HG03025 (cell line): Measurements from ENCODE around the gene WNT3A.

Experiments used
- ATAC-seq: cut with Tn5 transposase; IDR thresholded peaks from one replicate; pipeline ENCODE4 v1.9.1; 2021; ENCODE audit warnings: mild to moderate bottlenecking, moderate library complexity; ENCODE audit not compliant: unreplicated experiment, low FRiP score

WNT3A gene

DNA sequence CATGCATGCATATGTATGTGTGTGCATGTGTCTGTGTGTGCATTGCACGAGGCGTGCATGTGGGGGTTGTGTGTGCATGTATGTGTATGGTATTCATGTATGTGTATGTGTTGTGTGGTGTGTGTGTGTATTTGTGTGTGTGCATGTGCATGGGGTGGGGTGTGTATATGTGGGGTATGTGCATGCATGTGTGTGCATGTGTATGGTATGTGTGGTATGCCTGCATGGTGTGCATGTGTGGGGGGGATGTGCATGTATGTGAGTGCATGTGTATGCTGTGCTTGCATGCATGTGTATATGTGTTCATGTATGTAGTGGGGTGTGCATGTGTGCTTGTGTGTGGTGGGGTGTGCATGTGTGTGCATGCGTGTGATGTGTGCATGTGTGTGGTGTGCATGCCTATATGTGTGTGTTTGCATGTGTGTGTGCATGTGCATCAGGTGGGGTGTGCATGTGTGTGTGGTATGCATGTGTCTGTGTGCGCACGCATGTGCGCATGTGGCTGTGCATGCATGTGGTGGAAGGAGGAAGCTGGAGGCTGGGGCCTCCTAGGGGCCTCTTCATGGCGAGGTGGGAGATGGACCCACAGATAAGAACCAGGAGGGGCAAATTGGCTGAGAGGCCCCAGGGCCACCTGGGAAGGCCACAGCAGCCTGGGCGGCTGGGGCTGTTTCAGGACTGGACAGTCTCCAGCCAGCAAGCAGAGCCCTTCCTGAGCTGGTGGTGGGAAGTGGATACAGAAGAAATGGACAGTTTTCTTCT, 39.8 kb downstream of the WNT3A start:
- no peak for ATAC-seq

DNA sequence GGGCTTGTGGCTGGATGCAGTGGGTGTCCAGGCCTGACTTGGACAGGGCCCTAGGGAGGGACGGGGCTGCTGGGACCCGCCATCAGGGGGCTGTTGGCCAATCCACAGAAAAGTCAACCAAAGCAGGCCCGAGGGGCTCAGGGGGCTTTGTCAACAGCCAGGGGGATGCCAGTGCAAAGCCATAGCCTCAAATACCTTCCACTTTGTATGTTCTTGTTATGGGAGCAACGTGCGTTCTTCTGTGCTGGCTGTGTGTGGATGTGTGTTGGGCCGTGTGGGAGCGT, 40.3 kb downstream of the WNT3A start:
- ATAC-seq, result no peak

DNA sequence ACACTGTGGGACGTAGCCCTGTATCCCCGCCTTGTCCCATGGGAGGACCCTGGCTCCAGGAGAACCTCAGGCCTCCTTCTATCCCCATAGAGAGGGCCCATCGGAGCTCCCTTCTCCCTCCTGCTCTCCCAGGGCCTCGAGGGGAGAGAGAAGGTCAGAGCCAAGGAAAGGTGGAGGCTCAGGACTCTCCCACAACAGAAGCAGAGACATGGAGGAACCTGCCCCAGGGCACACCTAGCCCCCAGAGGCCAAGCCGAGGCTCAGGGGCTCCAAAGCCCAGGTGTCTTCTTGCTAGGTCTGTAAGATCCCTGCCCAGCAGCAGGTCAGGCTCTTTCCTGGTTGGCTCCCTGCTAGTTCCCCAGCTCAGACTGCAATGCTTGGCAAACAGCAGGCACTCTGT, 41.3 kb downstream of the WNT3A start:
- ATAC-seq, result no peak

DNA sequence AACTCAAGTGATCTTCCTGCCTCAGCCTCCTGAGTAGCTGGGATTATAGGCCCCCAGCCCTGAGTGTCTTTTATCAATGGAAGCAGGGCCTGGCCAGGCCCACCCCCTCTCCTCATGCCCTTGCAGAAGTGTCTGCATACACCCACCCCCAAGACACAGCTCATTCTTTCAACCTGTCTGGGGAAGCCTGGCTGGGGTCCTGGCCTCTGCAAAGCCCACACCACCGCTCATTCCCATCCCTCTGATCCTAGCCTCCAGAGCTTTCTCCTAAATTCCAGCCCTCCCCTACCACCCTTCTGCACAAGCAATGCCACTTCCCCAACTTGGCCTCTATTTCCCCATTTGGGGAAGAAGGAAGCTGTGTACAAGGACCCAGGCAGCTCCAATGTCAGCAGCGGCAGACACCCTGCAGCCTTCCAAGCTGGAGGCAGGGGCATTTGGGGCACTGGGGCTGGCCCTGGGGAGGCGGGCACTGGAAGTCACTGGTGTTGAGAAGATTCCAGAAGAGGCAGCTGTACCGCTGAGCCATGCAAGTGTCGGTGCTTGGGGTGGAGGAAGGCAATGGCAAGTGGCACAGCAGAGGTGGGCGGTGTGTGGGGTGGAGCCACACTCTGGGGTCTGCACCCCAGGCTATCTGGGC, 42.0 kb downstream of the WNT3A start:
- no peak for ATAC-seq

DNA sequence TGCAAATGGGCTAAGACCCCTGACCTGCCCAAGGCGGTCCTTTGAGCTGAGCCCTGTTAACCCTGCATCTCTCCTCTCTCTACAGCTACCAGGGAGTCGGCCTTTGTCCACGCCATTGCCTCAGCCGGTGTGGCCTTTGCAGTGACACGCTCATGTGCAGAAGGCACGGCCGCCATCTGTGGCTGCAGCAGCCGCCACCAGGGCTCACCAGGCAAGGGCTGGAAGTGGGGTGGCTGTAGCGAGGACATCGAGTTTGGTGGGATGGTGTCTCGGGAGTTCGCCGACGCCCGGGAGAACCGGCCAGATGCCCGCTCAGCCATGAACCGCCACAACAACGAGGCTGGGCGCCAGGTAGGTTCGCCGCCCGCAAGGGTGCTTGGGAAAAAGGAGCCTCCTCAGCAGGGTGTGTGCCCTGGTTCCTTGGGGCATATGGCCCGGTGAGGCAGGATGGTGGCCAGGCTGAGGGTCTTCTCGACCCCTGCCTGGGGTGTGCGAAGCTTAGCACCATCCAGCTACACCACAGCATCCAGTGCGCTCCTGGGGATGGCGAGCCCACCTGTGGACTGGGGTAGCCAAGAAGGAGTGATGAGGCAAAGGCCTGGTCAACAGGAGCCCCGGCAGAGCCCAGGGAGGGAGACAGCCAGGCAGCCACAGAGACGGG, 43.9 kb downstream of the WNT3A start:
- no peak for ATAC-seq

DNA sequence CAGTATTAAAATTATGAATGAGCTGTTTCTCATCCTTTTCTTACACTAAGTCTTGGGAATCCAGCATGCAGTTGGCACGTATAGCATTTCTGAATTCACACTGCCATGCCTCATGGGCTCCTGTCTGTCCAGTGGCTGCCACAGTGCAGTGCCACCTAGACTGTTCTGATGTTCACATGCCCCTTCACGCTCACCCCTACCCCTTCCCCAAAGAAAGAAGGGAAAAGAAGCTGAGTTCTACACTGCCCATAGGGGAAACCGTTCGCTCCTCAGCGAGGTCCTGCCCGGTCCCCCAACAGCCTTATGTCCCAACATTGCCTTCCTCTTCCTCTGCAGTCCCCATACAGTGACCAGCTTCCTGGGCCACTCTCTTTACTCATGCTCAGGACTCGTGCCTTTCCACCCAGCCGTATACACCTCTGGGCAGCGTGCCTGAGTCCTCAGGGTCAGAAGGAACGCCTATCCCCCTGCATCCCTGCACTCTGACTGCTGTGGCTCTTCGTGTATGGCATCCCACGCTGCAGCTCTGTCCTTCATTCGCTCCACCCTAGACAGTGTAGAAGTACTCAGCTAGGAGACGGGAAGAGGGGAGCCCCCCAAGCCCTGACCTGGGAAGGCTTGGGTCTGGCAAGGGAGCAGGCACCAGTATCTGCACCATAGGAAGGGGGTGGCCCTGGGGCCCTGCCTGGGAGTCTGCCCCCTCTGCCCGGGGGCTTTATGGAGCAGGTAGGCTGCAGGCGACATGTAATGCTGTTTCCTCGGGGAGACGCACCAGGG, 51.6 kb downstream of the WNT3A start:
- no peak for ATAC-seq

DNA sequence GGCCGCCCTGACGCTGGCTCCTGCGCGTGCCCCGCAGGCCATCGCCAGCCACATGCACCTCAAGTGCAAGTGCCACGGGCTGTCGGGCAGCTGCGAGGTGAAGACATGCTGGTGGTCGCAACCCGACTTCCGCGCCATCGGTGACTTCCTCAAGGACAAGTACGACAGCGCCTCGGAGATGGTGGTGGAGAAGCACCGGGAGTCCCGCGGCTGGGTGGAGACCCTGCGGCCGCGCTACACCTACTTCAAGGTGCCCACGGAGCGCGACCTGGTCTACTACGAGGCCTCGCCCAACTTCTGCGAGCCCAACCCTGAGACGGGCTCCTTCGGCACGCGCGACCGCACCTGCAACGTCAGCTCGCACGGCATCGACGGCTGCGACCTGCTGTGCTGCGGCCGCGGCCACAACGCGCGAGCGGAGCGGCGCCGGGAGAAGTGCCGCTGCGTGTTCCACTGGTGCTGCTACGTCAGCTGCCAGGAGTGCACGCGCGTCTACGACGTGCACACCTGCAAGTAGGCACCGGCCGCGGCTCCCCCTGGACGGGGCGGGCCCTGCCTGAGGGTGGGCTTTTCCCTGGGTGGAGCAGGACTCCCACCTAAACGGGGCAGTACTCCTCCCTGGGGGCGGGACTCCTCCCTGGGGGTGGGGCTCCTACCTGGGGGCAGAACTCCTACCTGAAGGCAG, 52.3 kb downstream of the WNT3A start:
- ATAC-seq, result no peak

DNA sequence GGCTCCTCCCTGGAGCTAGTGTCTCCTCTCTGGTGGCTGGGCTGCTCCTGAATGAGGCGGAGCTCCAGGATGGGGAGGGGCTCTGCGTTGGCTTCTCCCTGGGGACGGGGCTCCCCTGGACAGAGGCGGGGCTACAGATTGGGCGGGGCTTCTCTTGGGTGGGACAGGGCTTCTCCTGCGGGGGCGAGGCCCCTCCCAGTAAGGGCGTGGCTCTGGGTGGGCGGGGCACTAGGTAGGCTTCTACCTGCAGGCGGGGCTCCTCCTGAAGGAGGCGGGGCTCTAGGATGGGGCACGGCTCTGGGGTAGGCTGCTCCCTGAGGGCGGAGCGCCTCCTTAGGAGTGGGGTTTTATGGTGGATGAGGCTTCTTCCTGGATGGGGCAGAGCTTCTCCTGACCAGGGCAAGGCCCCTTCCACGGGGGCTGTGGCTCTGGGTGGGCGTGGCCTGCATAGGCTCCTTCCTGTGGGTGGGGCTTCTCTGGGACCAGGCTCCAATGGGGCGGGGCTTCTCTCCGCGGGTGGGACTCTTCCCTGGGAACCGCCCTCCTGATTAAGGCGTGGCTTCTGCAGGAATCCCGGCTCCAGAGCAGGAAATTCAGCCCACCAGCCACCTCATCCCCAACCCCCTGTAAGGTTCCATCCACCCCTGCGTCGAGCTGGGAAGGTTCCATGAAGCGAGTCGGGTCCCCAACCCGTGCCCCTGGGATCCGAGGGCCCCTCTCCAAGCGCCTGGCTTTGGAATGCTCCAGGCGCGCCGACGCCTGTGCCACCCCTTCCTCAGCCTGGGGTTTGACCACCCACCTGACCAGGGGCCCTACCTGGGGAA, 53.0 kb downstream of the WNT3A start:
- no peak for ATAC-seq

DNA sequence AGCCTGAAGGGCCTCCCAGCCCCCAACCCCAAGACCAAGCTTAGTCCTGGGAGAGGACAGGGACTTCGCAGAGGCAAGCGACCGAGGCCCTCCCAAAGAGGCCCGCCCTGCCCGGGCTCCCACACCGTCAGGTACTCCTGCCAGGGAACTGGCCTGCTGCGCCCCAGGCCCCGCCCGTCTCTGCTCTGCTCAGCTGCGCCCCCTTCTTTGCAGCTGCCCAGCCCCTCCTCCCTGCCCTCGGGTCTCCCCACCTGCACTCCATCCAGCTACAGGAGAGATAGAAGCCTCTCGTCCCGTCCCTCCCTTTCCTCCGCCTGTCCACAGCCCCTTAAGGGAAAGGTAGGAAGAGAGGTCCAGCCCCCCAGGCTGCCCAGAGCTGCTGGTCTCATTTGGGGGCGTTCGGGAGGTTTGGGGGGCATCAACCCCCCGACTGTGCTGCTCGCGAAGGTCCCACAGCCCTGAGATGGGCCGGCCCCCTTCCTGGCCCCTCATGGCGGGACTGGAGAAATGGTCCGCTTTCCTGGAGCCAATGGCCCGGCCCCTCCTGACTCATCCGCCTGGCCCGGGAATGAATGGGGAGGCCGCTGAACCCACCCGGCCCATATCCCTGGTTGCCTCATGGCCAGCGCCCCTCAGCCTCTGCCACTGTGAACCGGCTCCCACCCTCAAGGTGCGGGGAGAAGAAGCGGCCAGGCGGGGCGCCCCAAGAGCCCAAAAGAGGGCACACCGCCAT, 53.8 kb downstream of the WNT3A start:
- ATAC-seq, result no peak

DNA sequence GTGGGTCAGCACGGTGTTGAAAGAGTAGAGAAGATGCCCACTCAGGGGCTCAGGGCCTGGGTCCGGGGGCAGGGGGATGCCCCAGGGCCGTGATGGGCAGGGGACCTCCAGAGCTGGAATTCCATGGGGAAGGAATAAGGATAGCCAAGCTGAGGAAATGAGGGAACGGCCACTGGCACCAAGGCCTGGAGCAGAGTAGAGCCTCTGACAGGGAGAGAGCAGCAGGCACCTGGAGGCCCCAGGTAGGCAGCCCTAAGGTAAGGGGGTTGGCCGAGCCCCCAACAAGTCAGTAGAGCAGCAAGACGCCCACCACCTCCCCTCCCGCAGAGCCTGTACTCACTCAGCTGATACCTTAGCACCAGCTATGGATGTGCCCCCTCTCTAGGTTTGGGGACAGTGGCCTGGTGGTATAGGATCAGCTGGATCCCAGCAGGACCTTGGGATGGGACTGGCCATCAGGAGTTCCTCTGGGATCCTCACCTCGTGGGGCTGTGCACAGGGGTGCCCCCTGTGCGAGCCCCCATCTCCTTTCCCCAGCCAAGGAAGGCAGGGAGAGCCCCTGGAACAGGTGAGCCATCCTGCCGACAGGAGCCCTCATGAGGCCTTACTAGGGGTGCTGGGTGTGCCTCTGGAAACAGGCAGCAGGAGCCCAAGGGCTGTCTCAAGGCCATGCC, 54.8 kb downstream of the WNT3A start:
- ATAC-seq, result no peak

DNA sequence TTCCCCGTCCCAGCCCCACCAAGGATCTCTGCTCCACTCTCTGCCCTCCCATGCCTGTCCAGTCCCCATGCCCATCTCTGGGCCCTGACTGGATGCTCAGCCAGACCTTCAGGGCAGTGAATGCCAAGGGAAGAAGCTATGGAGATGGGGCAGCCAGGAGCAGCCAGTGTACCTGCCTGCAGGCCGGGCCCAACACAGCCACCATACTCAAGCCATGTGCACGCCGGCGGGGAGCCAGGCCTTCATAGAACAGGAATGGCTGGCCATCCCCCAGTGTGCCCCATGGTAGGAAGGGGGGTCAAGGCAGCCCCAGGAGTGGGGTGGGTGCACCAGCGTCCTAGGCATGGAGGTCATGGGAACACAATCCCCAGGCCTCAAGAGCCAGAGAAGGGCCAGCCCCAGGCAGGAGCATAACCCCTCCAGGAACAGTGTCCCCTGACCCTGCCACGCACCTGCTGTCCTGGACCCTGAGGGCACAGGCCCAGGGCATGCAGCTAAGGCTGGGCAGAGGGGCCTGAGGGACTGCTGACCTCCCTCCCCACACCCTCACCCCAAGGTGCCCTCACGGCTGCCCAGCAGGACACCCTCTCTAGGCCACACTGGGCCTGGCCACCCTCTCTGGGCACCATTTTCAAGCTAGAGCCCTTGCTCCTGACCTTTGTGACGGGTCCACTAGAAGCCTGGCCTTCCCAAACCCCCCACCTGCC, 55.4 kb downstream of the WNT3A start:
- no peak for ATAC-seq

DNA sequence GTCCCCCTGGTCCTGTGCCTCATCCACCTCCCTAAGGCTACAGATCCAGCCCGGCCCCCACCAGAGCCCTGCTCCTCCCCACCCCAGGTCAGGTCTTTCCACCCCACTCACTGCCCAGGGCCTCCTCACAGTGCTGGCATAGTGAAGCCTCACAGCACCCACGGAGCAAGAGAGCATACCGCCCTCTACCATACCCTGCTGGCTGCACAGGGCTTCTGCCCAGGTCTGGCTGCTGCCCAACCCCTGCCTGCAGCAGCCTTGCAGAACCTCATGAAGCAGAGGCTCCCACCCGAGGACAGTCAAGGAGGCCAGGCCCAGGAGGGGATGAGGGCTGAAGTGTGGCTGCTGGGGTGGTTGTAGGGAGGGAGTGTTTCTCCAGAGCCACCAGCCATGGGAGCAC, 56.0 kb downstream of the WNT3A start:
- ATAC-seq, result no peak

DNA sequence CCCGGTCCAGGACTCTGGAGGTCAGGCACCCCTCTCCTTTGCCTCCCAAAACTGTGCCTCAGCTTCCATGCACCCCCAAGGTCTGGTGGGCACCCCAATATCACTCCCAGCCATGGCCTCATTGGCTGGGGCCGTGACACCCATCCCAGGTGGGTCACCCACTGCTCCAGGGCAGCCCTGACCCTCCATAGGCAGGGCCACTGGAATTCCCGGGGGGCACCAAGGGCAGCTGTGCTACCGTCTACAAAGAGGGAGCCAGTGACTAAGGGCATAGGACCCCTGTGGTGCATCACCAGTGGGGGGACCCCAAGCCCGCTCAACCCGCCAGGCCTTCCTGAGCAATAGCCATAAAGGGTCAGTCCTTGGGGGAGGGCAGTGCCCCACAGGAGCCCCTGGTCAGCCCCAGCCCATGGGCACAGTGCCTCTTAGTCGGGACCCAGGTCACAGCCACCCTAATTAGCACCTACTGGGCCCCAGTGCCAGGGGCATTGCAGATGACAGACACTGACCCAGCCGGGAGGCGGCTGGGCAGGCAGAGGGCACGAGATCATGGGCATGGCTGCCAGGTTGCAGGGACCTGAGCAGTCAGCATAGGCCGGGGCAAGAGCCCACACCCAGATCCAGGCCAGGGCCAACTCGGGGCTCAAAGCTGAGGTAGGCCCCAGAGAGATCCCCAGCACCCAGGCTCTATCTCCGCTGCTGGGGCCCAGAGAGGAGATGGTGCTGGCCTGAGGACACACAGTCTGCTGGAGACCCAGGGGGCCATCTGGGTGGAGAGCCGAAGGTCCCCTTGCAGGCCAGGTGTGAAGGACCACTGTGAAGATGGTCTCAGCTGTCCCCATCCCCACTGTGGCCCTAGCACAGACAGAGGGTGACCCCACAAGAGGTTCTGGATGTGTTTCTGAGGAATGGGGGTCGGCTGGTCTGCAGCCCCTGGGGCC, 56.7 kb downstream of the WNT3A start:
- no peak for ATAC-seq

DNA sequence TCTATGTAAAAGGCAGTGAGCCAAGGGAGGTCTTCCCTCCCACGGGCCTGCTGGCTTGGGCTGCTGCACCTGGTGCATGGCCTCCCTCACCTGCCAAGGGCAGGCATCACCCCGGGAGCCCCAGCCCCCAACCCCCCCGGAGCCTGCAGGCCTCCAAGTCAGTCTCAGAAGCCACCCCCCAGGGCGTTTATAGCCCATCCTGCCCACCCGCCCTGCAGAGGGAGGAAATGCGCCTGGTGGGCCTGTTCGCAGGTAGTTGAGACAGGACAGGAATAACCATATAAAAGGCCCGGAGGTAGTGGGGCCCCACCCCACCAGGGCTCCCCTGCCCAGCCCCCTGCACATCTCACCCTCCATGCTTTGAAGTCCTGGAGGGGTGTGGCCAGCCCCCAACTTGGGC, 57.5 kb downstream of the WNT3A start:
- ATAC-seq, result no peak

DNA sequence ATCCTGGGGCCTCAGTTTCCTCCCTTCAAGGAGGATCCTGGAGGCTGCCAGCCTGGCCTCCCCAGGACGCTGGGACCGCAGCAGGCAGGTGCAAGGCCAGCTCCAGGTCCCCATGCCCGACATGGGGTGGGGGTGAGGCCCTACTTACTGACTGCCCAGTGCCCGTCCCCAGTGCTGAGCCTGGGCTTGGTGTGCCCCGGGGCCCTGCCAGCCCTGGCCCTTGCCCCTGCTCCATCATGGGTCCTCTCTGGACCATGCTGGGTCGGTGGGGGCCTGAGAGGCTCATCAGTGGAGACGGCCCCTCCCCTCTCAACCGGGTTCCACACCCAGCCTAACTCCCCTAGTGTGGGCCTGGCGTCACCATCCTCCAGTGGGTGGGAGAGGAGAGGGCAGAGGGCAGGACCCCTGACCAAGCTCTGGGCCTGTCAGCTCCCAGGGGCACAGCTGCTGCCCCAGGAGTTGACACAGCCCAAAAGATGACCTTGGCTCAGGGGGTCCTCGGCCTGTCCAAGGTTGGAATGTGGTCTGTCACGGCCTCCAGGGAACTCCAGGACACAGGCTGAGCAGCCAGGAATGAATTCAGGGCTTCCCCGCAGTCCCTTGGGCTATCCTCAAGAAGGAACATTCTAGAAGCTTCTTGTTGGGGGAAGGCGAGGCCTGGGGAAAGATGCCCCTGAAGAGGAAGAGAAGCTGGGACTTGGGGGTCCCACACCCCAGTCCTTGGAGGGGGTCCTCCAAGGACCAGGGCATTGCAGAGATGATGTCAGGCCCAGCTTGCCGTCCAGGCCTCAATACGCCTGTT, 58.1 kb downstream of the WNT3A start:
- ATAC-seq, result no peak
